GM06990 (cell line): ENCODE data around the gene CARHSP1.

Experiments
- DNase-seq: peaks from one replicate; pipeline ENCODE4 v3.0.0-alpha.2; 2011; ENCODE audit not compliant: insufficient read length; ENCODE audit errors: extremely low read depth
- H3K27me3 ChIP-seq: replicated peaks from 2 replicates; pipeline ENCODE4 v1.6.0; 2011; ENCODE audit warnings: low read length; ENCODE audit not compliant: control insufficient read depth, insufficient read depth
- H3K36me3 ChIP-seq: 2 replicates; pipeline ENCODE4 v1.5.1; 2011; ENCODE audit warnings: low read length; ENCODE audit not compliant: control insufficient read depth, insufficient read depth
- H3K4me3 ChIP-seq: replicated peaks from 2 replicates; pipeline ENCODE4 v1.5.1; 2011; ENCODE audit warnings: low read depth, mild to moderate bottlenecking, control low read depth, low read length
- CTCF ChIP-seq: IDR thresholded peaks from 2 replicates; pipeline ENCODE4 v1.5.1; 2011; ENCODE audit warnings: low read length, control low read depth, mild to moderate bottlenecking, inconsistent platforms; ENCODE audit not compliant: insufficient read depth, poor library complexity, severe bottlenecking

CARHSP1 gene

DNA sequence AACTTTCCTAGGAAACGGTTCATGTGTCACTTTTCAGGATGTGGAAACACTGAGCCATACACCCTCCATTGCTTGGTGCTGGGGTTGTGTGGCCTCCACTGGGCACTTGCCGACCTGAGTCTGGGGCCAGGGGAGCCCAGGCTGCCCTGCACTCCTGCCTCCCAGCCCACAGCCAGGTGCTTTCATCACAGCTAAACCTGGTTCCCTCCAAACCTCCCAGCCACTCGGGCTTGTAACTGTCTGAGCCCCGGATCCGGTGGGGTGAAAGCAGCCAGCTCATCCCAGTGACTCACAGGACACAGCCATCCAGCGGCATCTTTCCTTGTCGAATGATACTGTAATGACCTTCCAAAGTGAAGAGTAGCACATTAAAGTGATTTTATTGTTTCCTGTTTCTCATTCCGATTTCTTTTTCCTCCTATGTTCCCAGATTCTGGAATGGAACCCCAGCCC, 19.8 kb downstream of the CARHSP1 start:
- Histone ChIP-seq H3K4me3 (no peak overlapping the region), H3K36me3 (peaks cover 44% of the 10 kb centered on the region), H3K27me3 (no peaks in the 10 kb centered on the region)
- no peak for TF ChIP-seq CTCF
- no peak for DNase-seq

DNA sequence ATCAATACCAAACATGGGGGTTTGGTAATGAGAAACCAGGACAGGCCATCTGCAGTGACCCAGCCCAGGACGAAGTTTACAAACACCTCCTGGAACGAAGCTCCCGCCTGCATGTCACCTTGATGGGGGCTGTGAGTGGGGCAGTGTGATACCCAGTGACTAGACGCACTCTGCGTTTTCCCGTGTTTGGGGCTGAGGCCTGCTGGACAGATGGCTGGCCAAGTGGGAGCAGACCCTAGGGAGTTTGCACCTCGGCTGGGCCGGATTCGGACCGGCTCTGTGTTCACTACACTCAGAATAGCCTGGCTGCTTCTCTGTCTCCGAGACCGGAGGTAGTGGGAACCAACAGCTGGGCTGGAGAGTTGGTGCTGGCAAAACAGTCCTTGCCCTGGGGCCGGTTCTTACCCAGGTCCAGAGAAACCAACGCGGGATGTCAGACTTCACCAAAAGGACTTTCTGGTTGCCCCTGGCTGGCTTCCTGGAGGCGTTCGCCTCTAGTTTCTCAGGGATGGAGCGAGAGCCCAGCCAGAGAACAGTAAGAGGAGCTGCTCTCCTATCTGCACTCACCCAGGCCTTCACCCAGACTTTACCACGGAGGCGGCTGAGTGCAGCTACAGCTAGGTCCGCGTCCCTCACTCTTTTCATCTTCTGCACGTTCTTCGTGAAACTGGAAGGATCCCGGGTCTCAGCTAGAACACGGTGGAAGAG, 20.4 kb downstream of the CARHSP1 start:
- Histone ChIP-seq H3K36me3 (peaks cover 43% of the 10 kb centered on the region), H3K27me3 (no peaks in the 10 kb centered on the region), H3K4me3 (no peak overlapping the region)
- TF ChIP-seq CTCF, result no peak
- DNase-seq, result no peak

GRCh38 chr16:8847623-8848022, 21.2 kb downstream of the CARHSP1 start:
- no peak overlapping the region for H3K4me3 ChIP-seq
- H3K36me3 ChIP-seq, result peaks cover 36% of the 10 kb centered on the region
- DNase-seq, result no peak
- H3K27me3 ChIP-seq, result no peaks in the 10 kb centered on the region
- no peak for TF ChIP-seq CTCF

DNA sequence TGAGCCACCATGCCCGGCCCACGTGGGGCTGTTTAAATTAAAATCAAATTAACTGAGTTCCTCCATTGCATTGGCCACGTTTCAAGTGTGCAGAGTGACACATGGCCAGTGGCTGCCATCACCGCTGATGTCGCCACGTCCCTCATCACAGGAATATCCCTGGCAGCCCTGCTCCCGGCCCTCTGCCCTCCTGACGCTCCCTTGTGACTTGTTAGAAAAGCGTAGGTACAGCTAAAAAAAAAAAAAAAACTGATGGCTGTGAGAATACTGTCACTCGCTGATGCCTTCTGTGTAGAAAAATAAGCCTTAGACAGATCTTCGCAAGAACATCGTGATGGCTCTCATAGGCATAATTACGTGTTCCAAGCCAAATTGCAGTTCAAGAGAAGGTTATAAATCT, 21.7 kb downstream of the CARHSP1 start:
- peaks cover 34% of the 10 kb centered on the region for H3K36me3 ChIP-seq
- H3K4me3 ChIP-seq, result no peak overlapping the region
- H3K27me3 ChIP-seq, result no peaks in the 10 kb centered on the region
- DNase-seq, result no peak
- TF ChIP-seq CTCF, result no peak

DNA sequence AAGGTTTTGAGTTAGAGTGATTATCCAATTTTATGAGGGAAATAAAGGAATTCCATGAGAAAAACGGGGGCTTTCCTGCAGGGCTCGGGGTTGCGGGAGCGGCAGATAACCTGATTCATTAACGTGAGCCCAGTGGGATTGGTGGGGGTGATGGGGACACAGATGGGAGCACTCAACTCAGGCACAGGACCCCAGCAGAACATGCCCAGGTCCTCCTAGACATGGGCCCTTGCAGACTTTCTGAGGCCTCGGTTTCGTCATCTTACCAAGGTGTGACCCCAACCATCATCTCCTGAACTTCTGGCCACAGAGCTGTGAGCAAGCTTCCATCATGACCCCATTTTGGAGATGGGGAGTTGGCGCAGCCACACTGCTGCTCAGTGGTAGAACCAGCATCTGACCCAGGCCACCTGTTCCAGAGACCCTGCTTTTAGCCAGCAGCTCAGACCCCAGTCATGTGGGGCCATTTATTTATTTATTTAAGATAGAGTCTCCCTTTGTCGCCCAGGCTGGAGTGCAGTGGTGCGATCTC, 22.3 kb downstream of the CARHSP1 start:
- no peaks in the 10 kb centered on the region for H3K27me3 ChIP-seq
- TF ChIP-seq CTCF, result no peak
- H3K4me3 ChIP-seq, result no peak overlapping the region
- DNase-seq, result no peak
- peaks cover 32% of the 10 kb centered on the region for H3K36me3 ChIP-seq
